GM12864 (cell line): ENCODE results near the gene POU2F3.

Source experiments
- DNase-seq: peaks from one replicate; pipeline ENCODE4 v3.0.0-alpha.2; 2011; ENCODE audit warnings: low read depth
- H3K4me3 ChIP-seq: 2 replicates; pipeline ENCODE4 v1.5.1; 2011; ENCODE audit warnings: mild to moderate bottlenecking, low read depth, low read length, control low read depth
- CTCF ChIP-seq: IDR thresholded peaks from 2 replicates; pipeline ENCODE4 v1.5.1; 2011; ENCODE audit warnings: low read depth, mild to moderate bottlenecking, moderate library complexity, low read length, control low read depth, inconsistent platforms; ENCODE audit errors: missing control alignments

Gene POU2F3

DNA sequence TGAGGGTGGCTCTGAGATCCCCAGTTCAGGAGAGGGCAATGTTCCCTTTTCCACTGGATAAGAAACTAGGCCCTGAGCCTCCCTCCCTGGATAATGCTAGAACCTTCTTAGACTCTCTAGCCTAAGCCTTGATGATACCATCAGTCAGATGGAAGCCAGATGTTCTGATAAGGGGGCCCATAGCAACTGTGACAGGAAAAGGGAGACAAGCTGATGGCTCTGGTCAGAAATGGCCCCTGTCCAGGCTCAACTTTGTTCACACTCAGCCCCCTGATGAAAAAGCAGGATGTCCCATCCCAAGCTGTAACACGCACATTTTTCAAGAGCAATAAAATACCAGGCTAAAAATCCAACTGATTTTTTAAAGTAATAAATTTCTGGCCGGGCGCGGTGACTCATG lies 36.3 kb upstream of the POU2F3 start:
- DNase-seq, result no peak
- no peak for TF ChIP-seq CTCF
- H3K4me3 ChIP-seq, result no peak overlapping the region

DNA sequence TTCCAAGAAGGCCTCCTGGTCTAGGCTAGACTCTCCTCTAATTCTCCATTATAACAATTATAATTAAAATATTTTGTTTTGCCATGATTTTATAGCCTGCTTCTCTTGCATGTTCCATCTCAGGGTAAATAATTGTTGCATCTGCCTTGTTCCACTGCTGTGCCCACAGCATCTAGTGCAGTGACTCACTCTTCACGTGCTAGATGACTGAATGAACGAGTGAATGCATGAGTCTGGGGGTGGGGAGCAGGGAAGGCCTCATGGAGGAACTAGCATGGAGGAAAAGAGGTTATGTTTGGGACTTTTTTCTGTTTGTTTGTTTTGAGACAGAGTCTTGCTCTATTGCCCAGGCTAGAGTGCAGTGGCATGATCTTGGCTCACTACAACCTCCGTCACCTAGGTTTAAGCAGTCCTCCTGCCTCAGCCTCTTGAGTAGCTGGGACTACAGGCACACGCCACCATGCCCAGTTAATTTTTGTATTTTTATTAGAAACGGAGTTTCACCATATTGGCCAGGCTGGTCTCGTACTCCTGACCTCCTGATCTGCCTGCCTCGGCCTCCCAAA lies 34.3 kb upstream of the POU2F3 start:
- DNase-seq, result no peak
- H3K4me3 ChIP-seq, result no peak overlapping the region
- TF ChIP-seq CTCF, result no peak

GRCh38 chr11:120207512-120207911 lies 32.4 kb upstream of the POU2F3 start:
- DNase-seq, result no peak
- no peak overlapping the region for H3K4me3 ChIP-seq
- TF ChIP-seq CTCF, result no peak

- DNase-seq, result no peak
- no peak overlapping the region for H3K4me3 ChIP-seq
- TF ChIP-seq CTCF, result no peak
Observed at GRCh38 chr11:120208001-120208441, 31.9 kb upstream of the POU2F3 start.

GRCh38 chr11:120208777-120209176 lies 31.2 kb upstream of the POU2F3 start:
- DNase-seq, result no peak
- no peak for TF ChIP-seq CTCF
- H3K4me3 ChIP-seq, result no peak overlapping the region

DNA sequence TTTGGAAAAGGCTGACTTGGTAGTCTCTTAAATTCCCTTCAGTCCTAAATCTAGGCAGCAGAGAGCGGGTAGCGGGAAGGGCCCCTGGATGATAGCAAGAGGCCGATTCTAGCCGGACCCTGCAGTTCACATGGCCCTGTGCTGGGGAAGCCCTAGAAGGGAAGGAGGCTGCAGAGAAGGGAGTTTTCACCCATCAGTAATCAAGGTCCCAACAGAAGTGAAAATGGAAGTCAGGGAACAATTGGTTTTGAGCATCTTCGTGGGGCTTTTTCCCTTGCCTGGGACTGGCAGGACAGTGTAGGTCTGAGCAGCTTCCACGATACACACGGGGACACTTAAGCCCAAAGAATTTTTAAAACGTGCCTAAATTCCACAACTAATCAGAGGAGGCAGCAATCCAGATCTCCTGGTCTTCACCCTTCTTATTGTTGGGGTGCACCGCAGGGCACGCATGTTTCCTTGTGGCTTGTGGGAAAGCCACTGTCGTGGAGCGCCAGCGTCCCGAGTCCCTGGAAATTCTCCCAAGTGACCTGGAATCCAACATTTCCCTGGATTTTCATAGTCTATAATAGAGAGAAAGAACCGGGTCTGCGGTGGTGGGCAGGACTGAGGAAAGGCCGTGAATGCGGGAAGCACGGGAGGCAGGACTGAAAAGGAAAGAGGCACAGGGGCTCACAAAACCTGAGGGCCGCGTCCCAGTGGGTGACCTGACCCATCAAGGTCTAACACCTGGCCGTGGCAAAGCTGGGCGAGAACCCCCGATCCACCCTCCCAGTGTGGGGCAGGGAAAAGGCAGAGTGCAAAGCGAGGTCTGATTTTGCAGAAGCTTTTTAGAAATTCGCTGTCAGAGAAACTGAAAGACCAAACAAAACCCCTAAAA lies 30.0 kb upstream of the POU2F3 start:
- no peak for TF ChIP-seq CTCF
- DNase-seq, result no peak
- H3K4me3 ChIP-seq, result peak overlapping the region; percentile 66
